Neuronal stem cell (in vitro differentiated cells): ENCODE data around the gene CRK.

Source experiments
- DNase-seq: peaks from one replicate; pipeline ENCODE4 v3.0.0-alpha.2; 2013; ENCODE audit warnings: low spot score
- H2AFZ ChIP-seq: one replicate; pipeline ENCODE4 v1.6.1; 2013; ENCODE audit warnings: mild to moderate bottlenecking, low read length, inconsistent platforms
- H2AK5ac ChIP-seq: 2 replicates; pipeline ENCODE4 v1.6.1; 2013; ENCODE audit warnings: low read depth, mild to moderate bottlenecking, inconsistent platforms, low read length, moderate library complexity, mixed read lengths
- H2BK120ac ChIP-seq: 2 replicates; pipeline ENCODE4 v1.6.1; 2013; ENCODE audit warnings: low read depth, mild to moderate bottlenecking, inconsistent platforms, low read length, moderate library complexity, mixed read lengths
- H2BK12ac ChIP-seq: one replicate; pipeline ENCODE4 v1.6.1; 2013; ENCODE audit warnings: low read length, inconsistent platforms
- H2BK15ac ChIP-seq: 2 replicates; pipeline ENCODE4 v1.6.1; 2013; ENCODE audit warnings: mild to moderate bottlenecking, low read length, inconsistent platforms, mixed read lengths
- H2BK5ac ChIP-seq: one replicate; pipeline ENCODE4 v1.6.1; 2013; ENCODE audit warnings: inconsistent platforms, mild to moderate bottlenecking, low read length, moderate library complexity
- H3K14ac ChIP-seq: one replicate; pipeline ENCODE4 v1.6.1; 2013; ENCODE audit warnings: low read length, inconsistent platforms
- H3K18ac ChIP-seq: 2 replicates; pipeline ENCODE4 v1.6.1; 2013; ENCODE audit warnings: low read length, inconsistent platforms
- H3K23ac ChIP-seq: 2 replicates; pipeline ENCODE4 v1.6.1; 2013; ENCODE audit warnings: low read depth, mild to moderate bottlenecking, mixed read lengths, low read length, inconsistent platforms; ENCODE audit not compliant: poor library complexity
- H3K27ac ChIP-seq: replicated peaks from 3 replicates; pipeline ENCODE4 v1.5.1; 2013; ENCODE audit warnings: low read length, inconsistent platforms
- H3K27me3 ChIP-seq, 3 experiments: 2 replicates each; pipeline ENCODE4 v1.6.1; 2013; ENCODE audit warnings: low read length in 3 of 3, mild to moderate bottlenecking in 2 of 3, inconsistent platforms in 1 of 3, low read depth in 1 of 3, mixed read lengths in 1 of 3, moderate library complexity in 1 of 3; ENCODE audit not compliant: control insufficient read depth in 3 of 3, insufficient read depth in 3 of 3
- H3K36me3 ChIP-seq, 2 donors: replicated peaks in 1 of 2; 2 replicates each; pipeline ENCODE4 v1.6.1; 2013; ENCODE audit warnings: low read length in 2 of 2; ENCODE audit not compliant: control insufficient read depth in 2 of 2, insufficient read depth in 2 of 2
- H3K4ac ChIP-seq: 2 replicates; pipeline ENCODE4 v1.6.1; 2013; ENCODE audit warnings: inconsistent platforms, mild to moderate bottlenecking, low read length, moderate library complexity
- H3K4me1 ChIP-seq, 2 donors: 1 replicate in 1 of 2; 2 replicates in 1 of 2; pipeline ENCODE4 v1.6.1; 2013; ENCODE audit warnings: low read length in 2 of 2, low read depth in 1 of 2; ENCODE audit not compliant: control insufficient read depth in 2 of 2, insufficient read depth in 1 of 2
- H3K4me2 ChIP-seq: one replicate; pipeline ENCODE4 v1.6.1; 2013; ENCODE audit warnings: mild to moderate bottlenecking, low read length, inconsistent platforms; ENCODE audit not compliant: insufficient read depth, poor library complexity, severe bottlenecking
- H3K4me3 ChIP-seq, 2 donors: 2 replicates each; pipeline ENCODE4 v1.5.1; 2013; ENCODE audit warnings: low read length in 2 of 2, mild to moderate bottlenecking in 2 of 2, inconsistent platforms in 1 of 2, moderate library complexity in 1 of 2
- H3K79me1 ChIP-seq: one replicate; pipeline ENCODE4 v1.6.1; 2013; ENCODE audit warnings: low read depth, mild to moderate bottlenecking, inconsistent platforms, low read length, moderate library complexity
- H3K9ac ChIP-seq: one replicate; pipeline ENCODE4 v1.6.1; 2013; ENCODE audit warnings: mild to moderate bottlenecking, low read depth, low read length, inconsistent platforms; ENCODE audit not compliant: poor library complexity
- H3K9me3 ChIP-seq, 2 donors: replicated peaks in 1 of 2; 2 replicates each; pipeline versions ENCODE3 to v1.6.1; 2013; ENCODE audit warnings: low read length in 2 of 2, mild to moderate bottlenecking in 2 of 2, inconsistent platforms in 1 of 2, low read depth in 1 of 2, mixed read lengths in 1 of 2, moderate library complexity in 1 of 2; ENCODE audit not compliant: control insufficient read depth in 2 of 2, insufficient read depth in 1 of 2
- H4K8ac ChIP-seq: one replicate; pipeline ENCODE4 v1.6.1; 2013; ENCODE audit warnings: low read depth, mild to moderate bottlenecking, inconsistent platforms, low read length, moderate library complexity
- H4K91ac ChIP-seq: one replicate; pipeline ENCODE4 v1.6.1; 2013; ENCODE audit warnings: low read length, low read depth, mild to moderate bottlenecking, inconsistent platforms; ENCODE audit not compliant: poor library complexity
- WGBS, 2 donors: extraction: QIAGEN DNeasy Blood & Tissue Kit; methylation state at CpG; one replicate each; pipeline ENCODE4 v1.1.7; 2013; ENCODE audit warnings: missing lambda C conversion rate in 2 of 2, mixed read lengths in 1 of 2; ENCODE audit not compliant: insufficient read length in 2 of 2, insufficient replicate concordance in 1 of 2; ENCODE audit errors: extremely low coverage in 2 of 2; 5-methylcytosine and 5-hydroxymethylcytosine counted together

Gene CRK

GRCh38 chr17:1438593-1439083 is 17.4 kb downstream of the CRK start:
- Histone ChIP-seq H2AK5ac (no peak overlapping the region), H3K27ac (no peak overlapping the region), H3K27me3 (no peaks in the 10 kb centered on the region), H3K4ac (no peak overlapping the region), H3K4me2 (no peak overlapping the region), H4K91ac (no peak overlapping the region), H3K9me3 (no peaks in the 10 kb centered on the region), H3K4me1 (no peaks in the 10 kb centered on the region), H2BK120ac (no peak overlapping the region), H2BK15ac (no peak overlapping the region), H3K23ac (no peak overlapping the region), H3K18ac (no peak overlapping the region), H2AFZ (no peak overlapping the region), H3K4me3 (no peak overlapping the region), H3K14ac (no peak overlapping the region), H2BK5ac (no peak overlapping the region), H4K8ac (no peak overlapping the region), H3K9ac (no peak overlapping the region), H3K36me3 (peaks cover 14 to 64% of the 10 kb centered on the region in 2 donors), H2BK12ac (no peak overlapping the region), H3K79me1 (peaks cover 13% of the 10 kb centered on the region)
- no peak for DNase-seq
- no CpG with 5 or more reads among the region's 11 CpGs for WGBS, 2 donors

GRCh38 chr17:1435326-1435725 is 20.7 kb downstream of the CRK start:
- Histone ChIP-seq H4K8ac (no peak overlapping the region), H3K14ac (no peak overlapping the region), H4K91ac (no peak overlapping the region), H2BK5ac (no peak overlapping the region), H2AK5ac (no peak overlapping the region), H3K23ac (no peak overlapping the region), H2BK15ac (no peak overlapping the region), H3K4me3 (no peak overlapping the region), H3K9me3 (no peaks in the 10 kb centered on the region), H2AFZ (no peak overlapping the region), H3K36me3 (peaks cover 21 to 72% of the 10 kb centered on the region in 2 donors), H3K4ac (no peak overlapping the region), H3K18ac (no peak overlapping the region), H2BK12ac (no peak overlapping the region), H3K79me1 (peaks cover 8% of the 10 kb centered on the region), H3K27me3 (no peaks in the 10 kb centered on the region), H3K9ac (no peak overlapping the region), H3K4me1 (no peaks in the 10 kb centered on the region), H2BK120ac (no peak overlapping the region), H3K4me2 (no peak overlapping the region), H3K27ac (no peak overlapping the region)
- no CpG with 5 or more reads among the region's 3 CpGs for WGBS, 2 donors
- DNase-seq, result no peak

GRCh38 chr17:1434150-1434549 is 21.9 kb downstream of the CRK start:
- no peak overlapping the region for H2AFZ ChIP-seq
- no peak overlapping the region for H2AK5ac ChIP-seq
- H3K36me3 ChIP-seq, result peaks cover 24 to 77% of the 10 kb centered on the region in 2 donors
- H3K4me3 ChIP-seq, result no peak overlapping the region
- H2BK12ac ChIP-seq, result no peak overlapping the region
- no peak overlapping the region for H4K8ac ChIP-seq
- no peak overlapping the region for H2BK5ac ChIP-seq
- no peak overlapping the region for H3K27ac ChIP-seq
- H2BK120ac ChIP-seq, result no peak overlapping the region
- WGBS, 2 donors, result no CpG with 5 or more reads among the region's 3 CpGs
- no peaks in the 10 kb centered on the region for H3K27me3 ChIP-seq
- no peak overlapping the region for H3K9ac ChIP-seq
- no peak for DNase-seq
- H3K4ac ChIP-seq, result no peak overlapping the region
- H3K4me2 ChIP-seq, result no peak overlapping the region
- no peak overlapping the region for H2BK15ac ChIP-seq
- peaks cover 6% of the 10 kb centered on the region for H3K79me1 ChIP-seq
- H3K23ac ChIP-seq, result no peak overlapping the region
- H3K18ac ChIP-seq, result no peak overlapping the region
- H3K9me3 ChIP-seq, result no peaks in the 10 kb centered on the region
- H3K4me1 ChIP-seq, result no peaks in the 10 kb centered on the region
- no peak overlapping the region for H3K14ac ChIP-seq
- H4K91ac ChIP-seq, result no peak overlapping the region

GRCh38 chr17:1431631-1432104 is 24.4 kb downstream of the CRK start:
- Histone ChIP-seq H3K23ac (no peak overlapping the region), H3K4me3 (no peak overlapping the region), H3K9me3 (no peaks in the 10 kb centered on the region), H3K4ac (no peak overlapping the region), H2BK5ac (no peak overlapping the region), H3K14ac (no peak overlapping the region), H3K4me1 (no peaks in the 10 kb centered on the region), H3K4me2 (no peak overlapping the region), H3K9ac (no peak overlapping the region), H4K91ac (no peak overlapping the region), H3K18ac (no peak overlapping the region), H2BK12ac (no peak overlapping the region), H3K79me1 (peaks cover 6% of the 10 kb centered on the region), H2BK15ac (no peak overlapping the region), H3K27ac (no peak overlapping the region), H2AFZ (no peak overlapping the region), H2BK120ac (no peak overlapping the region), H4K8ac (no peak overlapping the region), H3K27me3 (no peaks in the 10 kb centered on the region), H3K36me3 (peaks cover 22 to 76% of the 10 kb centered on the region in 2 donors), H2AK5ac (no peak overlapping the region)
- DNase-seq, result no peak
- WGBS, 2 donors, result no CpG with 5 or more reads among the region's 2 CpGs
